Trophoblast cell (in vitro differentiated cells and primary cell): ENCODE data around the gene ZPBP2. TPM values are rescaled to one million over a fixed set of nuclear protein-coding genes. Genes with fewer than 3 reads are reported as not detected.

Experiments
- DNase-seq, 2 donors: peaks; one replicate each; pipeline ENCODE4 v3.0.0-alpha.2; 2016
- H2AFZ ChIP-seq: 2 replicates; pipeline ENCODE4 v1.6.1; 2013; ENCODE audit warnings: low read length, moderate library complexity, mild to moderate bottlenecking; ENCODE audit not compliant: insufficient read depth, poor library complexity
- H2AK5ac ChIP-seq: 2 replicates; pipeline ENCODE4 v1.6.1; 2013; ENCODE audit warnings: mild to moderate bottlenecking, low read length
- H2BK120ac ChIP-seq: 2 replicates; pipeline ENCODE4 v1.6.1; 2013; ENCODE audit warnings: low read length, mild to moderate bottlenecking, moderate library complexity; ENCODE audit not compliant: insufficient read depth, poor library complexity
- H2BK12ac ChIP-seq: 2 replicates; pipeline ENCODE4 v1.6.1; 2013; ENCODE audit warnings: mild to moderate bottlenecking, low read length, moderate library complexity
- H2BK5ac ChIP-seq: 2 replicates; pipeline ENCODE4 v1.6.1; 2013; ENCODE audit warnings: low read length, low read depth, moderate library complexity, mild to moderate bottlenecking; ENCODE audit not compliant: poor library complexity
- H3K14ac ChIP-seq: 2 replicates; pipeline ENCODE4 v1.6.1; 2013; ENCODE audit warnings: mild to moderate bottlenecking, low read length
- H3K18ac ChIP-seq: 2 replicates; pipeline ENCODE4 v1.6.1; 2013; ENCODE audit warnings: mild to moderate bottlenecking, low read length
- H3K23ac ChIP-seq: 2 replicates; pipeline ENCODE4 v1.6.1; 2013; ENCODE audit warnings: low read length
- H3K27ac ChIP-seq: 2 replicates; pipeline ENCODE4 v1.5.1; 2013; ENCODE audit warnings: low read depth, mild to moderate bottlenecking, inconsistent platforms, low read length, moderate library complexity
- H3K27me3 ChIP-seq: 2 replicates; pipeline ENCODE4 v1.6.1; 2013; ENCODE audit warnings: inconsistent platforms, mild to moderate bottlenecking, low read length, moderate library complexity; ENCODE audit not compliant: insufficient read depth
- H3K36me3 ChIP-seq, 2 experiments: 1 replicate in 1 of 2; 2 replicates in 1 of 2; pipeline ENCODE4 v1.6.1; 2013; ENCODE audit warnings: low read length in 2 of 2, mild to moderate bottlenecking in 2 of 2, moderate library complexity in 1 of 2; ENCODE audit not compliant: insufficient read depth in 2 of 2, control insufficient read depth in 1 of 2
- H3K4ac ChIP-seq: 2 replicates; pipeline ENCODE4 v1.6.1; 2013; ENCODE audit warnings: low read depth, mild to moderate bottlenecking, low read length, moderate library complexity
- H3K4me1 ChIP-seq, 2 experiments: 1 replicate in 1 of 2; 2 replicates in 1 of 2; pipeline ENCODE4 v1.6.1; 2013; ENCODE audit warnings: low read length in 2 of 2, mild to moderate bottlenecking in 2 of 2, moderate library complexity in 1 of 2; ENCODE audit not compliant: insufficient read depth in 2 of 2, control insufficient read depth in 1 of 2
- H3K4me2 ChIP-seq: 2 replicates; pipeline ENCODE4 v1.6.1; 2013; ENCODE audit warnings: inconsistent platforms, mild to moderate bottlenecking, low read length, moderate library complexity
- H3K4me3 ChIP-seq: 2 replicates; pipeline ENCODE4 v1.5.1; 2013; ENCODE audit warnings: mild to moderate bottlenecking, low read depth, low read length, inconsistent platforms
- H3K79me1 ChIP-seq: one replicate; pipeline ENCODE4 v1.6.1; 2013; ENCODE audit warnings: low read length
- H3K79me2 ChIP-seq: 2 replicates; pipeline ENCODE4 v1.6.1; 2013; ENCODE audit warnings: low read length, mild to moderate bottlenecking; ENCODE audit not compliant: control insufficient read depth, insufficient read depth, poor library complexity
- H3K9ac ChIP-seq: 2 replicates; pipeline ENCODE4 v1.6.1; 2013; ENCODE audit warnings: mild to moderate bottlenecking, low read length
- H3K9me3 ChIP-seq: 2 replicates; pipeline ENCODE4 v1.6.1; 2013; ENCODE audit warnings: low read depth, mild to moderate bottlenecking, control low read depth, inconsistent platforms, low read length; ENCODE audit not compliant: insufficient read depth
- H4K12ac ChIP-seq: 2 replicates; pipeline ENCODE4 v1.6.1; 2013; ENCODE audit warnings: low read depth, mild to moderate bottlenecking, low read length, moderate library complexity
- H4K8ac ChIP-seq: 2 replicates; pipeline ENCODE4 v1.6.1; 2013; ENCODE audit warnings: low read depth, mild to moderate bottlenecking, low read length, moderate library complexity
- H4K91ac ChIP-seq: one replicate; pipeline ENCODE4 v1.6.1; 2013; ENCODE audit warnings: low read depth, mild to moderate bottlenecking, low read length, moderate library complexity
- WGBS: extraction: QIAGEN DNeasy Blood & Tissue Kit; methylation state at CpG from one replicate; pipeline ENCODE4 v1.1.7; 2013; ENCODE audit warnings: missing lambda C conversion rate; ENCODE audit not compliant: insufficient read length, insufficient coverage; ENCODE audit errors: extremely low coverage; 5-methylcytosine and 5-hydroxymethylcytosine counted together
- polyA plus RNA-seq: library from polyadenylated mRNA; stranded (reverse); fragments of 200-250 nt; gene quantifications from 2 replicates; pipeline ENCODE4 v1.2.3, GENCODE V29; 2013

The ZPBP2 gene, protein sequence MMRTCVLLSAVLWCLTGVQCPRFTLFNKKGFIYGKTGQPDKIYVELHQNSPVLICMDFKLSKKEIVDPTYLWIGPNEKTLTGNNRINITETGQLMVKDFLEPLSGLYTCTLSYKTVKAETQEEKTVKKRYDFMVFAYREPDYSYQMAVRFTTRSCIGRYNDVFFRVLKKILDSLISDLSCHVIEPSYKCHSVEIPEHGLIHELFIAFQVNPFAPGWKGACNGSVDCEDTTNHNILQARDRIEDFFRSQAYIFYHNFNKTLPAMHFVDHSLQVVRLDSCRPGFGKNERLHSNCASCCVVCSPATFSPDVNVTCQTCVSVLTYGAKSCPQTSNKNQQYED
- polyA plus RNA-seq: not detected in 2 replicates

DNA sequence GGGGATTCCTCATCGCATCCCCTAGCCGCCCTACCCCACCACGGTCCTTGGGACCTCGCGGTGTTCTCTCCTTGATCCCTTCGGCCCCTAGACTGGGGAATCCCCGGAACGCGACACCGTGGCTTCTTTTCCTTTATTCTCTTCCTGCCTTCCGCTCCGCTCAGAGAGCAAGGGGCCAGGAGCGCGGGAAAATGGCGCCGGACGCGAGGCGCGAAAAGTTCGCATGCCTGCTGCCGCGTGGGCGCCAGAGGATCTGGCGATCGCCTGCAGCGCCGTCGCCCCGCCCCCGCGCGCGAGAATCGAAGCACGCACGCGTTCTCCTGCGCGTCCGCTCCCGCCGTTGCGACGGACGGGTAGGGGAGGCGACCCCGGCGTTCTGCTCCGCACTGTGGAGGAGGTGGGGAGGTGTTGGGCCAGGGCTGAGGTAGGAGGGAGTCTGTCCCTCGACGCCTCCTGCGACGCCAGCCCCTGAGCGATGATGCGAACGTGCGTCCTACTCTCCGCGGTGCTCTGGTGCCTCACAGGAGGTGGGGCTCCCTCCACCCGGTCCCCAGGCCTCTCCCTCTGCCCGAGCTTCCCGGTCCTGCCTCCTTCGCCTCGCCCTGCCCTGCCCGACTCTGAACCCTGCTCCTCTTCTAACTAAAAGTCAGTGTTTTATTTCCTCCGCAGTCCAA is at the start of gene ZPBP2:
ZPBP2 (plus strand) TSS at position 323 of the 674 bp plus-strand sequence; CDS start at position 476, 153 bp downstream.
- H3K23ac ChIP-seq: no peak within 1 kb of the TSS
- no CpG with 5 or more reads among the region's 67 CpGs for WGBS
- H3K4me1 ChIP-seq: no peaks in the 10 kb centered on the region
- no peak within 1 kb of the TSS for H2AK5ac ChIP-seq
- peaks cover 5% of the 10 kb centered on the region for H3K9me3 ChIP-seq
- no peaks in the 10 kb centered on the region for H3K36me3 ChIP-seq
- no peak within 1 kb of the TSS for H3K18ac ChIP-seq
- H4K8ac ChIP-seq: no peak within 1 kb of the TSS
- H4K12ac ChIP-seq: no peak within 1 kb of the TSS
- H3K4ac ChIP-seq: no peak within 1 kb of the TSS
- no peak for DNase-seq
- no peak within 1 kb of the TSS for H2BK5ac ChIP-seq
- peaks cover 15% of the 10 kb centered on the region for H3K27me3 ChIP-seq
- H3K27ac ChIP-seq: no peak within 1 kb of the TSS
- H2BK120ac ChIP-seq: no peak within 1 kb of the TSS
- no peak within 1 kb of the TSS for H2BK12ac ChIP-seq
- no peaks in the 10 kb centered on the region for H3K79me1 ChIP-seq
- H3K14ac ChIP-seq: no peak within 1 kb of the TSS
- H3K4me2 ChIP-seq: no peak within 1 kb of the TSS
- H4K91ac ChIP-seq: no peak within 1 kb of the TSS
- no peak within 1 kb of the TSS for H3K9ac ChIP-seq
- no peaks in the 10 kb centered on the region for H3K79me2 ChIP-seq
- H2AFZ ChIP-seq: no peak within 1 kb of the TSS
- peak within 1 kb of the TSS; percentile 18 for H3K4me3 ChIP-seq

DNA sequence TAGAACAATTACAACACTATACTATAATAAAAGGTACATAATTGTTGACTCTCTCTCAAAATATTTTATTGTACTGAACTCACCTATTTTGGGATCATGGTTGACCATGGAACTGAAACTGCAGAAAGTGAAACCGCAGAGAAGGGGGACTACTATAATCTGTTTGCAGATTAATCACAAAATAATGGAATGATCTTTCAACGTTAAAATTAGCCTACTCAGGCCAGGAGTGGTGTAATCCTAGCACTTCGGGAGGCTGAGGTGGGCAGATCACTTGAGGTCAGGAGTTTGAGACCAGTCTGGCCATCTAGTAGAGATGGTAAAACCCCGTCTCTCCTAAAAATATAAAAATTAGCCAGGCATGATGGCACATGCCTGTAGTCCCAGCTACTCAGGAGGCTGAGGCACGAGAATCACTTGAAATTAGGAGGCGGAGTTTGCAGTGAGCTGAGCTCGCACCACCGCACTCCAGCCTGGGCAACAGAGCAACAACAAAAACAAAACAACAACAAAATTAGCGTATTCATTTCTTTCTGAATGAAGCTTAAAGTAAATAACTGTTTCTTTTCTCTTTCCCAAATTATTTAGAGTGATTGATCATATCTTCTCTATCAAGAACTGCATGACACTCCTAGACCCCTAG is 49.5 kb upstream of the ZPBP2 start:
- H2BK12ac ChIP-seq: no peak overlapping the region
- H3K79me2 ChIP-seq: no peaks in the 10 kb centered on the region
- H3K4me1 ChIP-seq: no peaks in the 10 kb centered on the region
- no peak overlapping the region for H2BK120ac ChIP-seq
- no peak overlapping the region for H2AFZ ChIP-seq
- H2BK5ac ChIP-seq: no peak overlapping the region
- H3K23ac ChIP-seq: no peak overlapping the region
- H3K9me3 ChIP-seq: peaks cover 2% of the 10 kb centered on the region
- no peak overlapping the region for H3K4me3 ChIP-seq
- no peaks in the 10 kb centered on the region for H3K79me1 ChIP-seq
- no peak overlapping the region for H4K8ac ChIP-seq
- no peak overlapping the region for H3K14ac ChIP-seq
- no CpG with 5 or more reads among the region's 9 CpGs for WGBS
- no peaks in the 10 kb centered on the region for H3K36me3 ChIP-seq
- no peak overlapping the region for H3K18ac ChIP-seq
- no peak overlapping the region for H3K9ac ChIP-seq
- no peak overlapping the region for H4K91ac ChIP-seq
- DNase-seq: no peak
- no peak overlapping the region for H2AK5ac ChIP-seq
- H3K4me2 ChIP-seq: no peak overlapping the region
- H4K12ac ChIP-seq: no peak overlapping the region
- no peaks in the 10 kb centered on the region for H3K27me3 ChIP-seq
- no peak overlapping the region for H3K27ac ChIP-seq
- no peak overlapping the region for H3K4ac ChIP-seq

- H3K9ac ChIP-seq: no peak overlapping the region
- H3K4me1 ChIP-seq: no peaks in the 10 kb centered on the region
- DNase-seq: no peak
- H3K4me2 ChIP-seq: no peak overlapping the region
- H4K12ac ChIP-seq: no peak overlapping the region
- H3K36me3 ChIP-seq: no peaks in the 10 kb centered on the region
- H3K14ac ChIP-seq: no peak overlapping the region
- H2AFZ ChIP-seq: no peak overlapping the region
- no peak overlapping the region for H3K23ac ChIP-seq
- no peak overlapping the region for H3K27ac ChIP-seq
- no peak overlapping the region for H3K4ac ChIP-seq
- no peaks in the 10 kb centered on the region for H3K79me1 ChIP-seq
- H4K91ac ChIP-seq: no peak overlapping the region
- no peak overlapping the region for H3K18ac ChIP-seq
- H2BK12ac ChIP-seq: no peak overlapping the region
- no peak overlapping the region for H2BK5ac ChIP-seq
- no peaks in the 10 kb centered on the region for H3K27me3 ChIP-seq
- no peaks in the 10 kb centered on the region for H3K79me2 ChIP-seq
- no peak overlapping the region for H4K8ac ChIP-seq
- H3K4me3 ChIP-seq: no peak overlapping the region
- no CpG with 5 or more reads among the region's 4 CpGs for WGBS
- H2BK120ac ChIP-seq: no peak overlapping the region
- H3K9me3 ChIP-seq: peaks cover 9% of the 10 kb centered on the region
- H2AK5ac ChIP-seq: no peak overlapping the region
Observed at GRCh38 chr17:39820541-39820940, 47.5 kb upstream of the ZPBP2 start.

GRCh38 chr17:39820987-39821386 is 47.0 kb upstream of the ZPBP2 start:
- no peak overlapping the region for H3K4me2 ChIP-seq
- no peaks in the 10 kb centered on the region for H3K79me1 ChIP-seq
- no peak overlapping the region for H4K12ac ChIP-seq
- DNase-seq: no peak
- WGBS: no CpG with 5 or more reads among the region's 2 CpGs
- no peak overlapping the region for H3K14ac ChIP-seq
- no peak overlapping the region for H3K18ac ChIP-seq
- no peaks in the 10 kb centered on the region for H3K27me3 ChIP-seq
- no peaks in the 10 kb centered on the region for H3K79me2 ChIP-seq
- H4K8ac ChIP-seq: no peak overlapping the region
- H3K9me3 ChIP-seq: peaks cover 9% of the 10 kb centered on the region
- H3K9ac ChIP-seq: no peak overlapping the region
- H2BK5ac ChIP-seq: no peak overlapping the region
- H3K36me3 ChIP-seq: no peaks in the 10 kb centered on the region
- H2AFZ ChIP-seq: no peak overlapping the region
- H2BK12ac ChIP-seq: no peak overlapping the region
- H3K4me1 ChIP-seq: no peaks in the 10 kb centered on the region
- H4K91ac ChIP-seq: no peak overlapping the region
- no peak overlapping the region for H3K4me3 ChIP-seq
- no peak overlapping the region for H3K23ac ChIP-seq
- no peak overlapping the region for H3K27ac ChIP-seq
- no peak overlapping the region for H3K4ac ChIP-seq
- H2AK5ac ChIP-seq: no peak overlapping the region
- H2BK120ac ChIP-seq: no peak overlapping the region
